Thoracic aorta (tissue), 2 donors: ENCODE measurements around the gene KMT2D. TPM values are rescaled to one million over a fixed set of nuclear protein-coding genes. Genes with fewer than 3 reads are reported as not detected.

Experiments used
- ATAC-seq: fragments of 150-250 bp; one replicate; pipeline ENCODE4 v1.8.0; 2017; ENCODE audit warnings: low read depth; ENCODE audit not compliant: insufficient number of reproducible peaks, low FRiP score
- DNase-seq: peaks from one replicate; pipeline ENCODE4 v3.0.0-alpha.2; 2020; ENCODE audit warnings: low spot score
- H3K27ac ChIP-seq, 2 donors: fragments of 200-600 bp; sonication (generic); 1 replicate in 1 of 2; 2 replicates in 1 of 2; pipeline ENCODE4 v1.5.1; 2016; ENCODE audit warnings: mild to moderate bottlenecking in 2 of 2, moderate library complexity in 2 of 2
- H3K27me3 ChIP-seq: fragments of 200-600 bp; sonication (generic); replicated peaks from 2 replicates; pipeline ENCODE4 v1.6.0; 2016; ENCODE audit warnings: mild to moderate bottlenecking; ENCODE audit not compliant: insufficient read depth
- H3K36me3 ChIP-seq: fragments of 200-600 bp; sonication (generic); one replicate; pipeline ENCODE4 v1.5.1; 2016
- H3K4me1 ChIP-seq, 2 donors: fragments of 200-600 bp; sonication (generic); 1 replicate in 1 of 2; 2 replicates in 1 of 2; pipeline versions ENCODE4 v1.5.1 to v1.6.0; 2016; ENCODE audit warnings: low read depth in 2 of 2, mild to moderate bottlenecking in 1 of 2; ENCODE audit not compliant: control insufficient read depth in 1 of 2
- H3K4me3 ChIP-seq: fragments of 200-600 bp; sonication (generic); 2 replicates; pipeline ENCODE4 v1.5.1; 2016; ENCODE audit warnings: mild to moderate bottlenecking
- H3K9me3 ChIP-seq: fragments of 200-600 bp; sonication (generic); 2 replicates; pipeline ENCODE4 v1.5.1; 2016
- CTCF ChIP-seq: fragments of 200-600 bp; sonication (generic); IDR thresholded peaks from one replicate; pipeline ENCODE4 v1.5.1; 2019; ENCODE audit warnings: antibody characterized with exemption
- total RNA-seq, 2 donors: library from RNA; depleted of rRNA; stranded (reverse); fragments of >200 nt; gene quantifications; one replicate each; pipeline versions ENCODE4 v1.1.0 to v1.2.3, GENCODE V29; 2016

The KMT2D gene
- total RNA-seq: 100 to 1,000 TPM in 1 of 2 donors, 10 to 100 TPM in 1; 56.5 to 101 TPM

- peak within 1 kb of the TSS; percentile 94 to 97 for H3K27ac ChIP-seq
- H3K4me1 ChIP-seq: peaks cover 29 to 44% of the 10 kb centered on the region in 2 donors
- DNase-seq (peak; percentile 72), ATAC-seq (peak; percentile 76)
- peak; percentile 47 for TF ChIP-seq CTCF
- no peaks in the 10 kb centered on the region for H3K27me3 ChIP-seq
- H3K9me3 ChIP-seq: no peaks in the 10 kb centered on the region
- H3K36me3 ChIP-seq: no peaks in the 10 kb centered on the region
- peak within 1 kb of the TSS; percentile 94 for H3K4me3 ChIP-seq
These were observed at the start of gene KMT2D for GRCh38 chr12:49060237-49061156. TSS of gene KMT2D (minus strand) at chr12:49060794. CDS start at chr12:49055324, 5,470 bp downstream.

GRCh38 chr12:49109641-49110463, 49.3 kb upstream of the KMT2D start:
- Histone ChIP-seq H3K4me1 (peaks cover 35 to 51% of the 10 kb centered on the region in 2 donors), H3K9me3 (no peaks in the 10 kb centered on the region), H3K27me3 (no peaks in the 10 kb centered on the region), H3K27ac (peak overlapping the region; percentile 98 to 100), H3K36me3 (peaks cover 14% of the 10 kb centered on the region), H3K4me3 (peak overlapping the region; percentile 99)
- DNase-seq (no peak), ATAC-seq (no peak)
- no peak for TF ChIP-seq CTCF

- TF ChIP-seq CTCF: no peak
- no peak for ATAC-seq
- peak overlapping the region; percentile 98 to 100 for H3K27ac ChIP-seq
- H3K36me3 ChIP-seq: peaks cover 21% of the 10 kb centered on the region
- no peaks in the 10 kb centered on the region for H3K27me3 ChIP-seq
- DNase-seq: no peak
- peaks cover 35 to 57% of the 10 kb centered on the region in 2 donors for H3K4me1 ChIP-seq
- no peaks in the 10 kb centered on the region for H3K9me3 ChIP-seq
- peak overlapping the region; percentile 99 for H3K4me3 ChIP-seq
These were observed 48.4 kb upstream of the KMT2D start for GRCh38 chr12:49108958-49109404.

GRCh38 chr12:49105504-49106084, 45.0 kb upstream of the KMT2D start:
- H3K4me3 ChIP-seq: no peak overlapping the region
- no peaks in the 10 kb centered on the region for H3K27me3 ChIP-seq
- H3K4me1 ChIP-seq: peaks cover 35 to 51% of the 10 kb centered on the region in 2 donors
- ATAC-seq (no peak), DNase-seq (no peak)
- peak overlapping the region in 1 of 2 donors; percentile 35 for H3K27ac ChIP-seq
- no peaks in the 10 kb centered on the region for H3K9me3 ChIP-seq
- TF ChIP-seq CTCF: no peak
- H3K36me3 ChIP-seq: peaks cover 54% of the 10 kb centered on the region
